Nephron progenitor cell (in vitro differentiated cells): ENCODE results near the gene ZNF638.

Experiments used
- DNase-seq: peaks from one replicate; pipeline ENCODE4 v3.0.0; 2021
- H3K27ac Mint-ChIP-seq: 2 replicates; pipeline ENCODE4 v1.8.0; 2021; ENCODE audit warnings: mild to moderate bottlenecking, moderate library complexity, mixed read lengths
- H3K27me3 Mint-ChIP-seq: 2 replicates; pipeline ENCODE4 v1.8.0; 2021; ENCODE audit warnings: mild to moderate bottlenecking, low read depth, mixed read lengths; ENCODE audit not compliant: poor library complexity
- H3K36me3 Mint-ChIP-seq: 2 replicates; pipeline ENCODE4 v1.8.0; 2021; ENCODE audit warnings: low read depth, mixed read lengths
- H3K4me1 Mint-ChIP-seq: 2 replicates; pipeline ENCODE4 v1.8.0; 2021; ENCODE audit warnings: mixed read lengths
- H3K4me3 Mint-ChIP-seq: 2 replicates; pipeline ENCODE4 v1.8.0; 2021; ENCODE audit warnings: mild to moderate bottlenecking, moderate library complexity, mixed read lengths
- H3K9me3 Mint-ChIP-seq: 2 replicates; pipeline ENCODE4 v1.8.0; 2021; ENCODE audit warnings: mild to moderate bottlenecking, moderate library complexity, mixed read lengths
- TF ChIP-seq, protein P1 (sequence below): fragments of 200-600 bp; sonication (generic); IDR thresholded peaks from 2 replicates; pipeline ENCODE4 v1.5.0; 2021; ENCODE audit warnings: antibody characterized with exemption

Gene ZNF638, protein sequence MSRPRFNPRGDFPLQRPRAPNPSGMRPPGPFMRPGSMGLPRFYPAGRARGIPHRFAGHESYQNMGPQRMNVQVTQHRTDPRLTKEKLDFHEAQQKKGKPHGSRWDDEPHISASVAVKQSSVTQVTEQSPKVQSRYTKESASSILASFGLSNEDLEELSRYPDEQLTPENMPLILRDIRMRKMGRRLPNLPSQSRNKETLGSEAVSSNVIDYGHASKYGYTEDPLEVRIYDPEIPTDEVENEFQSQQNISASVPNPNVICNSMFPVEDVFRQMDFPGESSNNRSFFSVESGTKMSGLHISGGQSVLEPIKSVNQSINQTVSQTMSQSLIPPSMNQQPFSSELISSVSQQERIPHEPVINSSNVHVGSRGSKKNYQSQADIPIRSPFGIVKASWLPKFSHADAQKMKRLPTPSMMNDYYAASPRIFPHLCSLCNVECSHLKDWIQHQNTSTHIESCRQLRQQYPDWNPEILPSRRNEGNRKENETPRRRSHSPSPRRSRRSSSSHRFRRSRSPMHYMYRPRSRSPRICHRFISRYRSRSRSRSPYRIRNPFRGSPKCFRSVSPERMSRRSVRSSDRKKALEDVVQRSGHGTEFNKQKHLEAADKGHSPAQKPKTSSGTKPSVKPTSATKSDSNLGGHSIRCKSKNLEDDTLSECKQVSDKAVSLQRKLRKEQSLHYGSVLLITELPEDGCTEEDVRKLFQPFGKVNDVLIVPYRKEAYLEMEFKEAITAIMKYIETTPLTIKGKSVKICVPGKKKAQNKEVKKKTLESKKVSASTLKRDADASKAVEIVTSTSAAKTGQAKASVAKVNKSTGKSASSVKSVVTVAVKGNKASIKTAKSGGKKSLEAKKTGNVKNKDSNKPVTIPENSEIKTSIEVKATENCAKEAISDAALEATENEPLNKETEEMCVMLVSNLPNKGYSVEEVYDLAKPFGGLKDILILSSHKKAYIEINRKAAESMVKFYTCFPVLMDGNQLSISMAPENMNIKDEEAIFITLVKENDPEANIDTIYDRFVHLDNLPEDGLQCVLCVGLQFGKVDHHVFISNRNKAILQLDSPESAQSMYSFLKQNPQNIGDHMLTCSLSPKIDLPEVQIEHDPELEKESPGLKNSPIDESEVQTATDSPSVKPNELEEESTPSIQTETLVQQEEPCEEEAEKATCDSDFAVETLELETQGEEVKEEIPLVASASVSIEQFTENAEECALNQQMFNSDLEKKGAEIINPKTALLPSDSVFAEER (N-terminal part only)

DNA sequence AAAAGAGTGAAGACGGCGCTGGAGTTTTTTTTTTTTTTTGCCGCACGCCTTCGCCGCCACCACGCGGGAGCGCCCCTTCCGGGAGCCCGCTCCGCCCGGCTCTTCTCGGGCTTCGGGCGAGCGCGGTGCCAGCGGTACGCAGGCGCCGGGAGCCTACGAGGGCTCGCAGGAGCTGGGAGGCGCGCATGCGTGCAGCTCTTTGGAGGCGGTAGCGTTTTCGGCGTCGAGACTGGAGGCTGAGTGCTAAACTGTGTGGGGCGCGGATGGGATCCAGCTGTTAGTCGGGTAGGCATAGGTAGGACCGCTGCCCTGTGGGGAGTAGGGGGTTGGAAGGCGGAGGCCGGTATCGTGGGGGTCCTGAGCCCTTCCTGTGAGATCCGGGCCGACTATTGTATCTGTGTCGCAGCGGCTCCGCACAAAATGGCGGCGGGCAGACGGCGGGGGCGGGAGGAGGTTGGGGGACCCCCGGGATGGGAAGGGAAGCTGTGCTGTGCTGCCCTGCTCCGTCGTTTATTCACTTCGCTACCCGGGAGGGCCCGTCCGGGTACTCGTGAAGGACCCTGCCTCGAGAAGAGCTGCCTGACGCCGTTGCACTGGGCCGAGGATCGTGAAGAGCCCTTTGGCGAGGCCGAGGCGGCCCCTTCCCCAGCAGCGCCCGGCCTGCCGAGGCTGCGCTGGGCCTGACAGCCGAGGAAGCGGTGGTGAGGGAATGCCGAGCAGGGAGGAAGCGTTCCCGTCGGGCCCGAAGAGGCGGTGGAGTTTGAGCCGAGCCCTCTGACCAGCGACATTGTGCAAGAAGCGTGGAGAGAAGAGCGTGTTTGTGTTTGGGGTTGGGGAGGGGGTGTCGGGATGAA lies at the start of gene ZNF638:
TSS of gene ZNF638 (plus strand) at position 202 of the 854 bp plus-strand sequence. CDS start 17,173 bp downstream, outside the sequence.
- H3K9me3 Mint-ChIP-seq: no peaks in the 10 kb centered on the region
- DNase-seq: peak; percentile 95
- peaks cover 29% of the 10 kb centered on the region for H3K36me3 Mint-ChIP-seq
- H3K4me3 Mint-ChIP-seq: peak within 1 kb of the TSS; percentile 99
- TF ChIP-seq, protein P1, sequence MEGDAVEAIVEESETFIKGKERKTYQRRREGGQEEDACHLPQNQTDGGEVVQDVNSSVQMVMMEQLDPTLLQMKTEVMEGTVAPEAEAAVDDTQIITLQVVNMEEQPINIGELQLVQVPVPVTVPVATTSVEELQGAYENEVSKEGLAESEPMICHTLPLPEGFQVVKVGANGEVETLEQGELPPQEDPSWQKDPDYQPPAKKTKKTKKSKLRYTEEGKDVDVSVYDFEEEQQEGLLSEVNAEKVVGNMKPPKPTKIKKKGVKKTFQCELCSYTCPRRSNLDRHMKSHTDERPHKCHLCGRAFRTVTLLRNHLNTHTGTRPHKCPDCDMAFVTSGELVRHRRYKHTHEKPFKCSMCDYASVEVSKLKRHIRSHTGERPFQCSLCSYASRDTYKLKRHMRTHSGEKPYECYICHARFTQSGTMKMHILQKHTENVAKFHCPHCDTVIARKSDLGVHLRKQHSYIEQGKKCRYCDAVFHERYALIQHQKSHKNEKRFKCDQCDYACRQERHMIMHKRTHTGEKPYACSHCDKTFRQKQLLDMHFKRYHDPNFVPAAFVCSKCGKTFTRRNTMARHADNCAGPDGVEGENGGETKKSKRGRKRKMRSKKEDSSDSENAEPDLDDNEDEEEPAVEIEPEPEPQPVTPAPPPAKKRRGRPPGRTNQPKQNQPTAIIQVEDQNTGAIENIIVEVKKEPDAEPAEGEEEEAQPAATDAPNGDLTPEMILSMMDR: peak; percentile 73
- peak within 1 kb of the TSS; percentile 100 for H3K27ac Mint-ChIP-seq
- H3K4me1 Mint-ChIP-seq: peaks cover 36% of the 10 kb centered on the region
- H3K27me3 Mint-ChIP-seq: peaks cover 3% of the 10 kb centered on the region

DNA sequence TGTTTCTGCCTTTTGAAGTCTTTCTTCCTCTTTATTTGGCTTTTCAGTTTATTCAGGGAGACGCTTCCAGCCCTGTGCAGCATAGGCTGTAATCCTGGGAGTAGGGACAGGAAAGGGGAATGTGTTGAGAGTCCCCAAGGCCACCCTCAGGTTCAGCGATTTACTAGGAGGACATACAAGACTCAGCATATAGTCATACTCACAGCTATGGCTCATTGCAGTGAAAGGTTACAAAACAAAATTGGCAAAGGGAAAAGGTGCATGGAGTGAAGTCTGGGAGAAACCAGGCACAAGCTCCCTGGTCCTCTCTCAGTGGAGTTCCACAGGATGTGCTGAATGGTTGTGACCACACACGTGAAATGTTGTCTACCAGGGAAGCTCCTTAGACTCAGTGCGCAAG lies 49.6 kb upstream of the ZNF638 start:
- H3K27ac Mint-ChIP-seq: no peak overlapping the region
- no peaks in the 10 kb centered on the region for H3K36me3 Mint-ChIP-seq
- peaks cover 15% of the 10 kb centered on the region for H3K4me1 Mint-ChIP-seq
- TF ChIP-seq, protein P1: no peak
- peaks cover 53% of the 10 kb centered on the region for H3K27me3 Mint-ChIP-seq
- no peak overlapping the region for H3K4me3 Mint-ChIP-seq
- DNase-seq: no peak
- no peaks in the 10 kb centered on the region for H3K9me3 Mint-ChIP-seq

DNA sequence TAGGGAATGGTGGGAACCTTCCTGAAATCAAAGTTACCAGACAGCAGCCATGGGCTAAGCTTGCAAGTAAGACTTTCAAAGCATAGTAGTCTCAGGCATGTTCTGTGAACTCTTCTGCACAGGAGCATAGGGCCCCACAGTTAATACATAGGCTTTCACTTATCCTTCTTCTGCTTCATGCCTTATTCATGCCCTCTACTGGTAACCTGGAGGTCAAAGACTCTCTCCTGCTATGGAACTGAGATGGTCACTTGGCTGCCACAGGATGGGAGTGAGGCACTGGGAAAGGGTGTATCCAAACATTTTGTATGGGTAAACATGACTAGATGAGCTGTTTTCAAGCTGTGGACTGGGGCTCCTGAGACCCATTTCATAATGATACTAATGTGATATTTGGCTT lies 49.1 kb upstream of the ZNF638 start:
- H3K4me3 Mint-ChIP-seq: no peak overlapping the region
- H3K27ac Mint-ChIP-seq: no peak overlapping the region
- peaks cover 9% of the 10 kb centered on the region for H3K4me1 Mint-ChIP-seq
- H3K36me3 Mint-ChIP-seq: no peaks in the 10 kb centered on the region
- peaks cover 48% of the 10 kb centered on the region for H3K27me3 Mint-ChIP-seq
- TF ChIP-seq, protein P1: no peak
- DNase-seq: no peak
- H3K9me3 Mint-ChIP-seq: no peaks in the 10 kb centered on the region

DNA sequence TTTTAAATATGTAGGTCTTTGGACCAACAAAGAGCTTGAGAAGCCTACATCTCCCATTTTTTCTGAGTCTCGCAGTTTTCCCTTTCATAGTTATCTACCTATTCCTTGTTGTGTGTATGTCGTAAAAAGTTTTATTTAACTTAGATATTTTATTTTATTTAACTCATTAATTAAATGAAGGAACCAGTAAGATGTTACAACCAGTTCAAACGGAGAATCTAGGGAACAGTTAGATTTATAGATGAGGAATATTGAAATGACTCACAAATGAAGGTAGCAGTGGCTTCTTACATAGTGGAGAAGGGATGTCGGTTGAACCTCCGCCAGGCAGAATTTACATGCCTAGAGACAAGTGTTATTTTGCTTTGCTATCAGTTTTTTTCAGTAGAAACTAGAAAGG lies 48.5 kb upstream of the ZNF638 start:
- H3K36me3 Mint-ChIP-seq: no peaks in the 10 kb centered on the region
- no peak overlapping the region for H3K4me3 Mint-ChIP-seq
- peaks cover 41% of the 10 kb centered on the region for H3K27me3 Mint-ChIP-seq
- H3K9me3 Mint-ChIP-seq: no peaks in the 10 kb centered on the region
- TF ChIP-seq, protein P1: no peak
- no peak for DNase-seq
- peaks cover 3% of the 10 kb centered on the region for H3K4me1 Mint-ChIP-seq
- H3K27ac Mint-ChIP-seq: no peak overlapping the region

DNA sequence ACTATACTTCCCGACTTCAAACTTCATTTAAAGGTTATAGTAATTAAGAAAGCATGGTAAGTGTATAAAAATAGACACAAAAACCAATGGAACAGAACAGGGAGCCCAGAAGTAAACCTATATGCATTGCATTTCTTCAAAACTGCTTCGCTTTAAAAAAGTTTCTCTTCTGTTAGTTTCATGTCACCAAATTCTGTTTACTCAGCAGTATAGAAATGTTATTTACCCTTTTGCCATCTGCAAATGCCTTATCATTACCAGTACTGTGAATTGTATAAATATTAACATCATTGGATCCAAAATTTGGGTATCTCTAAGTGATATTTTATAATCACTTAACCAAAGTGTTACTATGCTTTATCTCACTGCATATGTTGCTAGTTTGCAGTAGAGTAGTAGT lies 45.9 kb upstream of the ZNF638 start:
- Mint-ChIP-seq H3K36me3 (no peaks in the 10 kb centered on the region), H3K4me3 (no peak overlapping the region), H3K9me3 (no peaks in the 10 kb centered on the region), H3K4me1 (no peaks in the 10 kb centered on the region), H3K27me3 (peaks cover 21% of the 10 kb centered on the region), H3K27ac (no peak overlapping the region)
- no peak for DNase-seq
- TF ChIP-seq, protein P1: no peak
